ENCODE results near the gene DOP1A. TPM values are rescaled to one million over a fixed set of nuclear protein-coding genes. Genes with fewer than 3 reads are reported as not detected.

Gene DOP1A
- total RNA-seq, 1 donor from 2014 or later, result 18.1 TPM

GRCh38 chr6:83215131-83216047 is 147.9 kb downstream of the DOP1A start:
- no peaks in the 10 kb centered on the region for H3K27me3 ChIP-seq (ENCODE audit: low read depth)
- H3K36me3 ChIP-seq, result no peaks in the 10 kb centered on the region
- no peaks in the 10 kb centered on the region for H3K9me3 ChIP-seq (replicated peaks)
- TF ChIP-seq, protein P1, sequence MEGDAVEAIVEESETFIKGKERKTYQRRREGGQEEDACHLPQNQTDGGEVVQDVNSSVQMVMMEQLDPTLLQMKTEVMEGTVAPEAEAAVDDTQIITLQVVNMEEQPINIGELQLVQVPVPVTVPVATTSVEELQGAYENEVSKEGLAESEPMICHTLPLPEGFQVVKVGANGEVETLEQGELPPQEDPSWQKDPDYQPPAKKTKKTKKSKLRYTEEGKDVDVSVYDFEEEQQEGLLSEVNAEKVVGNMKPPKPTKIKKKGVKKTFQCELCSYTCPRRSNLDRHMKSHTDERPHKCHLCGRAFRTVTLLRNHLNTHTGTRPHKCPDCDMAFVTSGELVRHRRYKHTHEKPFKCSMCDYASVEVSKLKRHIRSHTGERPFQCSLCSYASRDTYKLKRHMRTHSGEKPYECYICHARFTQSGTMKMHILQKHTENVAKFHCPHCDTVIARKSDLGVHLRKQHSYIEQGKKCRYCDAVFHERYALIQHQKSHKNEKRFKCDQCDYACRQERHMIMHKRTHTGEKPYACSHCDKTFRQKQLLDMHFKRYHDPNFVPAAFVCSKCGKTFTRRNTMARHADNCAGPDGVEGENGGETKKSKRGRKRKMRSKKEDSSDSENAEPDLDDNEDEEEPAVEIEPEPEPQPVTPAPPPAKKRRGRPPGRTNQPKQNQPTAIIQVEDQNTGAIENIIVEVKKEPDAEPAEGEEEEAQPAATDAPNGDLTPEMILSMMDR (IDR thresholded peaks at IDR 0.05; ENCODE audit: borderline replicate concordance), result peak; percentile 88
- H3K4me3 ChIP-seq, result no peak overlapping the region
- intact Hi-C loops (cut with micrococcal nuclease), result loop anchor here (2.0 kb wide), 1 partner anchor 149 kb away; the partner anchor contains the start of gene DOP1A
- peaks cover 6% of the 10 kb centered on the region for H3K4me1 ChIP-seq
- peak; percentile 39 for DNase-seq
- H3K27ac ChIP-seq (replicated peaks), result no peak overlapping the region

GRCh38 chr6:83216806-83217205 is 149.3 kb downstream of the DOP1A start:
- H3K27me3 ChIP-seq (ENCODE audit: low read depth), result no peaks in the 10 kb centered on the region

More at GRCh38 chr6:83216806-83217205, 149.3 kb downstream of the DOP1A start:
- intact Hi-C loops (cut with micrococcal nuclease), result no loop called here
- no peak for DNase-seq
- Histone ChIP-seq H3K9me3 (replicated peaks) (no peaks in the 10 kb centered on the region), H3K4me1 (peaks cover 6% of the 10 kb centered on the region), H3K27ac (replicated peaks) (no peak overlapping the region), H3K36me3 (no peaks in the 10 kb centered on the region), H3K4me3 (no peak overlapping the region)
- TF ChIP-seq, protein P1 (IDR thresholded peaks at IDR 0.05; ENCODE audit: borderline replicate concordance), result no peak

Other genes starting within 250 kb of the DOP1A start
- gene UBE3D, start 1.8 kb upstream of the DOP1A start, total RNA-seq, result 2.5 TPM
- gene PGM3, start 125.6 kb downstream of the DOP1A start, total RNA-seq, result 16.1 TPM
- 3.3 TPM for gene RWDD2A, start 125.7 kb downstream of the DOP1A start, total RNA-seq

All from left ventricle myocardium inferior (tissue), 1 donor.